Left ventricle myocardium inferior (tissue), 1 donor: ENCODE results near the gene LETM1. TPM values are rescaled to one million over a fixed set of nuclear protein-coding genes. Genes with fewer than 3 reads are reported as not detected.

Source experiments
- DNase-seq: peaks from one replicate; pipeline ENCODE4 v3.0.0-alpha.2; 2020
- H3K27ac ChIP-seq: fragments of 200-600 bp; replicated peaks from 2 replicates; pipeline ENCODE4 v1.8.0; 2021
- H3K27me3 ChIP-seq: fragments of 200-600 bp; 2 replicates; pipeline ENCODE4 v1.8.0; 2021; ENCODE audit warnings: low read depth
- H3K36me3 ChIP-seq: fragments of 200-600 bp; 2 replicates; pipeline ENCODE4 v1.8.0; 2021
- H3K4me1 ChIP-seq: fragments of 200-600 bp; 2 replicates; pipeline ENCODE4 v1.8.0; 2021
- H3K4me3 ChIP-seq: fragments of 200-600 bp; 2 replicates; pipeline ENCODE4 v1.8.0; 2021; ENCODE audit warnings: mild to moderate bottlenecking, moderate library complexity
- H3K9me3 ChIP-seq: fragments of 200-600 bp; replicated peaks from 2 replicates; pipeline ENCODE4 v1.8.0; 2021
- intact Hi-C: fragments of 100-400 bp; cut with micrococcal nuclease; formaldehyde crosslinking; loops from one replicate; pipeline ENCODE4 v1.11.0; 2022
- total RNA-seq: library from RNA; stranded (reverse); fragmentation: NEBNext Ultra II Directional; extraction: Animal tissue kit (Norgen Biotek cat#: 25700); gene quantifications from one replicate; pipeline ENCODE4 v1.2.1, GENCODE V29; 2021
- TF ChIP-seq, protein P1 (sequence below): fragments of 200-600 bp; IDR thresholded peaks from 2 replicates; pipeline ENCODE4 v1.8.0; 2021; ENCODE audit warnings: antibody characterized with exemption, mild to moderate bottlenecking, borderline replicate concordance
- donor health status: DM: no; HTN: yes; CAD: no; lungs with severe emphysema.

The LETM1 gene
- total RNA-seq, 1 donor from 2014 or later = 38.8 TPM

DNA sequence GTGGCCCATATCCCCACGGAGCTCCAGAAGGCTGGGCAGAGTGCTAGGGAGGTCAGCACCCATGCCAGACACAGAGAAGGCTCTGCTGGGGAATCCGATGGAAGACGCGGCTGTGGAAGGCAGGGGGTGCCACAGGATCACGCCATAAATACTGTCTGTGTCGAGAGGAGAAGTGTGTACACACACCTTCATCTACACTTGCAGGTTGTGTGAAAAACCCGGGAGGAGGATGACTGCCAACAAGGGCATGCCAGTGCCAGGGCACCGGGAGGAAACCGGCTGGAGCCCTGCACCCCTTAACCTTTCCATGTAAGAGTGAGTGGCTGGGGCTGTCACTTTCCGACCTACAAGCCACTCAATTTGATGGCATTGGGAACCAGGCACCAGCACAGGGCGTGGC, 31.2 kb downstream of the LETM1 start:
- no peaks in the 10 kb centered on the region for H3K4me1 ChIP-seq
- no peak overlapping the region for H3K27ac ChIP-seq
- no peaks in the 10 kb centered on the region for H3K27me3 ChIP-seq
- TF ChIP-seq, protein P1, sequence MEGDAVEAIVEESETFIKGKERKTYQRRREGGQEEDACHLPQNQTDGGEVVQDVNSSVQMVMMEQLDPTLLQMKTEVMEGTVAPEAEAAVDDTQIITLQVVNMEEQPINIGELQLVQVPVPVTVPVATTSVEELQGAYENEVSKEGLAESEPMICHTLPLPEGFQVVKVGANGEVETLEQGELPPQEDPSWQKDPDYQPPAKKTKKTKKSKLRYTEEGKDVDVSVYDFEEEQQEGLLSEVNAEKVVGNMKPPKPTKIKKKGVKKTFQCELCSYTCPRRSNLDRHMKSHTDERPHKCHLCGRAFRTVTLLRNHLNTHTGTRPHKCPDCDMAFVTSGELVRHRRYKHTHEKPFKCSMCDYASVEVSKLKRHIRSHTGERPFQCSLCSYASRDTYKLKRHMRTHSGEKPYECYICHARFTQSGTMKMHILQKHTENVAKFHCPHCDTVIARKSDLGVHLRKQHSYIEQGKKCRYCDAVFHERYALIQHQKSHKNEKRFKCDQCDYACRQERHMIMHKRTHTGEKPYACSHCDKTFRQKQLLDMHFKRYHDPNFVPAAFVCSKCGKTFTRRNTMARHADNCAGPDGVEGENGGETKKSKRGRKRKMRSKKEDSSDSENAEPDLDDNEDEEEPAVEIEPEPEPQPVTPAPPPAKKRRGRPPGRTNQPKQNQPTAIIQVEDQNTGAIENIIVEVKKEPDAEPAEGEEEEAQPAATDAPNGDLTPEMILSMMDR = no peak
- DNase-seq = no peak
- intact Hi-C loops = no loop called here
- no peak overlapping the region for H3K4me3 ChIP-seq
- no peaks in the 10 kb centered on the region for H3K9me3 ChIP-seq
- peaks cover 65% of the 10 kb centered on the region for H3K36me3 ChIP-seq

GRCh38 chr4:1823545-1823932, 32.4 kb downstream of the LETM1 start:
- Histone ChIP-seq H3K4me1 (no peaks in the 10 kb centered on the region), H3K36me3 (peaks cover 77% of the 10 kb centered on the region), H3K27me3 (no peaks in the 10 kb centered on the region), H3K27ac (no peak overlapping the region), H3K4me3 (no peak overlapping the region), H3K9me3 (no peaks in the 10 kb centered on the region)
- intact Hi-C loops = no loop called here
- no peak for DNase-seq
- TF ChIP-seq, protein P1 = no peak

- intact Hi-C loops = no loop called here
- DNase-seq = no peak
- no peak overlapping the region for H3K4me3 ChIP-seq
- no peaks in the 10 kb centered on the region for H3K4me1 ChIP-seq
- H3K36me3 ChIP-seq = peaks cover 84% of the 10 kb centered on the region
- no peaks in the 10 kb centered on the region for H3K9me3 ChIP-seq
- TF ChIP-seq, protein P1 = no peak
- no peaks in the 10 kb centered on the region for H3K27me3 ChIP-seq
- H3K27ac ChIP-seq = no peak overlapping the region
These were observed 33.1 kb downstream of the LETM1 start for GRCh38 chr4:1822568-1823544.

DNA sequence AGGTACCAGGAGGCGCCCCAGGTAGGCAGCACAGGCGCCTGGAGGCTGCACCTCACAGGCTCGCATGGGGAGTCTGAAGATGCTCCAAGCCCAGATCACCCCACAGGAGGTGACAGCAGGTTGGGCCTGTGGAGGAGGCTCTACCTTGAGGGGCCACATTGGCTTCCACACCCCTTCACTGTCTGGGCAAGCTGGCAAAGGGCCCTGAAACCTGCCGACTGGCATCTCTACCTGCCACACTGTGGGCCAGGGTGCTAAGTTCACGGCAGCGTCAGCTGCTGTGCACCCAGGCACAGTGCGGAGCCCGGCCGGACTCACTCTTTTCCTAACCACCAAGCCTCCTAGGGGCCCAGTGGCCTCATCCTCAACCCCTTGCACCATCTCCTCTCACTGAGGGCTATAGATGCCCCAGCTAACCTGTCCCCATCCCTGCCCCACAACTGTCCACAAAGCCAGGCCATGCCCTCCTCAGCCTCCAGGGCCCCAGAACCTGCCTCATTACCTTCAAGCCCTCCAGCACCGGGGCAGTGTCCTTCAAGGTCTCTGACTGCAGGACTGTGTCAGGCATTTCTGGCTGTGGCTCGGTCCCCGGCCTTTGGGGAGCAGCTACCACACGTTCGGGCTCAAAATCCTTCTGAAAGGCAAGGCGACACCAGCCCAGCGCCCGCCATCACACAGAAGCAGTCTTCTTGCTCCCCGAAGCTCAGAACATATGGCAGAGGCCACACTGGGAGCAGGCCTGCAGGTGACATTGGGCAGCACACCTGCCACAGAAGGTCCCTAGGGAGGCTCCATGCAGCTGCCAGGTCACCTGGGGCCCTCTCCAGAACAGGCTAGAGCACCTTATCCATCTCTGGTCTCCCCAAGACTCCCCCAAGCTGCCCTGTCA, 34.0 kb downstream of the LETM1 start:
- Histone ChIP-seq H3K9me3 (no peaks in the 10 kb centered on the region), H3K27ac (no peak overlapping the region), H3K4me3 (no peak overlapping the region), H3K36me3 (peaks cover 93% of the 10 kb centered on the region), H3K4me1 (no peaks in the 10 kb centered on the region), H3K27me3 (no peaks in the 10 kb centered on the region)
- no peak for DNase-seq
- TF ChIP-seq, protein P1 = no peak
- intact Hi-C loops = no loop called here

DNA sequence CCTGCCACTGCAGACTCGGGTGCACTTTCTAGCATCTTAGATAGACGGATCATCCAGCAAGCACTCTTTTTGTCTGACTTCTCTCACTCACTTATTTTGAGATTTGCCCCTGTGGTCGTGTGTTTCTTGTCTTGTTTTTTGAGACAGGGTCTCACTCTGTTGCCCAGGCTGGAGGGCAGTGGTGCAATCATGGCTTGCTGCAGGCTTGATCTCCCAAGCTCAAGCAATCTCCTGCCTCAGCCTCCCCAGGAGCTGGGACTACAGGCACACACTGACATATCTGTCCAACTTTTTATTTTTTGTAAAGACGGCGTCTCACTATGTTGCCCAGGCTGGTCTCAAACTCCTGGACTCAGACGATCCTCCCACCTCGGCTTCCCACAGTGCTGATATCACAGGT, 36.1 kb downstream of the LETM1 start:
- DNase-seq = no peak
- TF ChIP-seq, protein P1 = no peak
- no peak overlapping the region for H3K4me3 ChIP-seq
- no peaks in the 10 kb centered on the region for H3K27me3 ChIP-seq
- peaks cover 99% of the 10 kb centered on the region for H3K36me3 ChIP-seq
- intact Hi-C loops = no loop called here
- no peaks in the 10 kb centered on the region for H3K9me3 ChIP-seq
- H3K4me1 ChIP-seq = no peaks in the 10 kb centered on the region
- no peak overlapping the region for H3K27ac ChIP-seq
